Liver (tissue), 9 donors: ENCODE data around the gene CDHR5. TPM values are rescaled to one million over a fixed set of nuclear protein-coding genes. Genes with fewer than 3 reads are reported as not detected.

Source experiments
- DNase-seq: peaks from one replicate; pipeline ENCODE4 v3.0.0-alpha.2; 2017; ENCODE audit warnings: low spot score
- H3K27ac ChIP-seq, 2 donors: one replicate each; pipeline ENCODE4 v1.7.0; 2013; ENCODE audit warnings: inconsistent platforms in 2 of 2, low read length in 2 of 2, control low read depth in 1 of 2, low read depth in 1 of 2, mild to moderate bottlenecking in 1 of 2
- H3K27me3 ChIP-seq, 4 donors: one replicate each; pipeline versions ENCODE4 v1.6.1 to v1.7.0; 2013; ENCODE audit warnings: low read length in 3 of 4, inconsistent platforms in 1 of 4, mild to moderate bottlenecking in 1 of 4, moderate library complexity in 1 of 4; ENCODE audit not compliant: control insufficient read depth in 4 of 4, insufficient read depth in 4 of 4
- H3K36me3 ChIP-seq, 4 donors: one replicate each; pipeline versions ENCODE4 v1.6.1 to v1.7.0; 2013; ENCODE audit warnings: low read length in 3 of 4, mild to moderate bottlenecking in 3 of 4, low read depth in 1 of 4, moderate library complexity in 1 of 4; ENCODE audit not compliant: control insufficient read depth in 4 of 4, insufficient read depth in 3 of 4
- H3K4me1 ChIP-seq, 4 donors: one replicate each; pipeline versions ENCODE4 v1.6.1 to v1.7.0; 2013; ENCODE audit warnings: low read length in 3 of 4, mild to moderate bottlenecking in 3 of 4, moderate library complexity in 1 of 4; ENCODE audit not compliant: control insufficient read depth in 4 of 4, insufficient read depth in 4 of 4
- H3K4me3 ChIP-seq, 3 donors: one replicate each; pipeline versions ENCODE4 v1.6.1 to v1.7.0; 2013; ENCODE audit warnings: low read length in 3 of 3, control low read depth in 1 of 3, low read depth in 1 of 3, mild to moderate bottlenecking in 1 of 3
- H3K9ac ChIP-seq, 2 donors: one replicate each; pipeline ENCODE4 v1.7.0; 2013; ENCODE audit warnings: low read length in 2 of 2, mild to moderate bottlenecking in 2 of 2, moderate library complexity in 2 of 2, control low read depth in 1 of 2, low read depth in 1 of 2
- H3K9me3 ChIP-seq, 4 donors: one replicate each; pipeline versions ENCODE4 v1.6.1 to v1.7.0; 2013; ENCODE audit warnings: low read length in 3 of 4; ENCODE audit not compliant: control insufficient read depth in 4 of 4
- EGR1 ChIP-seq, 2 donors: IDR thresholded peaks; 2 replicates each; pipeline ENCODE4 v1.6.1; 2016 to 2018; ENCODE audit warnings: antibody characterized with exemption in 2 of 2, low read depth in 2 of 2
- FOXA1 ChIP-seq: IDR thresholded peaks from 2 replicates; pipeline ENCODE4 v1.6.1; 2016; ENCODE audit warnings: antibody characterized with exemption
- FOXA2 ChIP-seq: IDR thresholded peaks from 2 replicates; pipeline ENCODE4 v1.6.1; 2016; ENCODE audit warnings: antibody characterized with exemption
- GABPA ChIP-seq, 2 donors: IDR thresholded peaks in 1 of 2; conservative IDR thresholded peaks in 1 of 2; 2 replicates each; pipeline ENCODE4 v1.6.1; 2016; ENCODE audit warnings: antibody characterized with exemption in 2 of 2, mild to moderate bottlenecking in 1 of 2, moderate library complexity in 1 of 2
- HNF4A ChIP-seq, 2 donors: conservative IDR thresholded peaks; 2 replicates each; pipeline ENCODE4 v1.6.1; 2016; ENCODE audit warnings: antibody characterized with exemption in 2 of 2, mild to moderate bottlenecking in 2 of 2
- HNF4G ChIP-seq: IDR thresholded peaks from 2 replicates; pipeline ENCODE4 v1.6.1; 2016; ENCODE audit warnings: antibody characterized with exemption
- JUND ChIP-seq, 2 donors: IDR thresholded peaks; 2 replicates each; pipeline ENCODE4 v1.6.1; 2016; ENCODE audit warnings: antibody characterized with exemption in 2 of 2
- NR2F2 ChIP-seq: IDR thresholded peaks from 2 replicates; pipeline ENCODE4 v1.6.1; 2016; ENCODE audit warnings: antibody characterized with exemption
- RAD21 ChIP-seq, 2 donors: IDR thresholded peaks; 2 replicates each; pipeline ENCODE4 v1.6.1; 2016; ENCODE audit warnings: antibody characterized with exemption in 2 of 2, mild to moderate bottlenecking in 2 of 2
- RXRA ChIP-seq, 2 donors: IDR thresholded peaks; 2 replicates each; pipeline ENCODE4 v1.6.1; 2017 to 2018; ENCODE audit warnings: antibody characterized with exemption in 2 of 2, mild to moderate bottlenecking in 1 of 2
- SP1 ChIP-seq: IDR thresholded peaks from 2 replicates; pipeline ENCODE4 v1.6.1; 2018; ENCODE audit warnings: antibody characterized with exemption, mild to moderate bottlenecking
- TAF1 ChIP-seq: conservative IDR thresholded peaks from 2 replicates; pipeline ENCODE4 v1.6.1; 2016; ENCODE audit warnings: antibody characterized with exemption, mild to moderate bottlenecking
- YY1 ChIP-seq: IDR thresholded peaks from 2 replicates; pipeline ENCODE4 v1.6.1; 2016; ENCODE audit warnings: antibody characterized with exemption, mild to moderate bottlenecking
- WGBS: extraction: QIAGEN DNeasy Blood & Tissue Kit; methylation state at CpG from one replicate; pipeline ENCODE4 v1.1.7; 2013; 5-methylcytosine and 5-hydroxymethylcytosine counted together
- polyA plus RNA-seq, 2 donors: library from polyadenylated mRNA; stranded (reverse) in 1 of 2; unstranded in 1 of 2; fragments of 200-250 nt in 1 of 2; fragments of >200 nt in 1 of 2; fragmentation: Nextera tagmentation in 1 of 2; extraction: Ambion mirVana in 1 of 2; gene quantifications; one replicate each; pipeline versions ENCODE4 v1.2.1 to v1.2.3, GENCODE V29; 2013 to 2015
- total RNA-seq, 2 donors: library from RNA; depleted of rRNA; stranded (reverse); fragments of >200 nt; gene quantifications; one replicate each; pipeline ENCODE4 v1.2.3, GENCODE V29; 2014
- TF ChIP-seq, protein P1 (sequence below): IDR thresholded peaks from 2 replicates; pipeline ENCODE4 v1.6.1; 2016; ENCODE audit warnings: antibody characterized with exemption, mild to moderate bottlenecking
- TF ChIP-seq, protein P2 (sequence below): IDR thresholded peaks from 2 replicates; pipeline ENCODE4 v1.6.1; 2016; ENCODE audit warnings: antibody characterized with exemption
- TF ChIP-seq, protein P3 (sequence below): IDR thresholded peaks from 2 replicates; pipeline ENCODE4 v1.6.1; 2016; ENCODE audit warnings: antibody characterized with exemption
- TF ChIP-seq, protein P4 (sequence below): IDR thresholded peaks from 2 replicates; pipeline ENCODE4 v1.6.1; 2016; ENCODE audit warnings: antibody characterized with exemption
- TF ChIP-seq, protein P5 (sequence below): fragments of 150-350 bp; IDR thresholded peaks from 2 replicates; pipeline ENCODE4 v1.5.1; 2017; ENCODE audit warnings: improper control_type of control experiment, low read depth, low read length; ENCODE audit not compliant: missing input control
- donor health status: healthy.
- donor health status: healthy.
- donor health status: healthy.
- donor health status: healthy.
- donor health status: healthy.

Gene CDHR5
- total and polyA plus RNA-seq, 4 donors, result 29.4 to 86.2 (median 57.2) TPM

DNA sequence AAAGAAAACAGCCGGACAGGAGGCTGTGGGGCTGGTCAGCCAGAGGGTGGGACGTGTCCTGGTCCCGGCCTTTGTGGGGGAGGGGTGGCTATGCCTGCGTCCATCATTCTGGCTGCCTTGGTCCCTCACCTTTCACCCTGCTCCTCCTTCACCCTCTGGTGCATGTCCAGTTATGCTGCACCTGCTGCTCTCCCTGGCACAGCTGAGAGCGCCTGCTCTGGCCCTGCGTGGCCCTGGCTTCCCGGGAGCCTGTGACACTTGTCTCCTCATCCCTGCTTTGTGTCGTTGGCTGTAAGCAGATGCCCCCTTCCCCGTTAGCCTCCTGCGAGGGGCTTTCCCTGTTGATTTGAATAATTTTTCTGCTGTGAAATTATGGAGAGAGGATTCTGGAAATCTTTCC lies 31.8 kb downstream of the CDHR5 start:
- Histone ChIP-seq H3K4me1 (peaks cover 0 to 6% (median 4%) of the 10 kb centered on the region in 4 donors), H3K9me3 (no peaks in the 10 kb centered on the region), H3K36me3 (peaks cover 29 to 70% (median 48%) of the 10 kb centered on the region in 4 donors), H3K27ac (no peak overlapping the region), H3K27me3 (no peaks in the 10 kb centered on the region), H3K4me3 (no peak overlapping the region), H3K9ac (no peak overlapping the region)
- DNase-seq, result no peak
- TF ChIP-seq RAD21 (IDR thresholded peaks at IDR 0.05), result no peak
- TF ChIP-seq, protein P1, sequence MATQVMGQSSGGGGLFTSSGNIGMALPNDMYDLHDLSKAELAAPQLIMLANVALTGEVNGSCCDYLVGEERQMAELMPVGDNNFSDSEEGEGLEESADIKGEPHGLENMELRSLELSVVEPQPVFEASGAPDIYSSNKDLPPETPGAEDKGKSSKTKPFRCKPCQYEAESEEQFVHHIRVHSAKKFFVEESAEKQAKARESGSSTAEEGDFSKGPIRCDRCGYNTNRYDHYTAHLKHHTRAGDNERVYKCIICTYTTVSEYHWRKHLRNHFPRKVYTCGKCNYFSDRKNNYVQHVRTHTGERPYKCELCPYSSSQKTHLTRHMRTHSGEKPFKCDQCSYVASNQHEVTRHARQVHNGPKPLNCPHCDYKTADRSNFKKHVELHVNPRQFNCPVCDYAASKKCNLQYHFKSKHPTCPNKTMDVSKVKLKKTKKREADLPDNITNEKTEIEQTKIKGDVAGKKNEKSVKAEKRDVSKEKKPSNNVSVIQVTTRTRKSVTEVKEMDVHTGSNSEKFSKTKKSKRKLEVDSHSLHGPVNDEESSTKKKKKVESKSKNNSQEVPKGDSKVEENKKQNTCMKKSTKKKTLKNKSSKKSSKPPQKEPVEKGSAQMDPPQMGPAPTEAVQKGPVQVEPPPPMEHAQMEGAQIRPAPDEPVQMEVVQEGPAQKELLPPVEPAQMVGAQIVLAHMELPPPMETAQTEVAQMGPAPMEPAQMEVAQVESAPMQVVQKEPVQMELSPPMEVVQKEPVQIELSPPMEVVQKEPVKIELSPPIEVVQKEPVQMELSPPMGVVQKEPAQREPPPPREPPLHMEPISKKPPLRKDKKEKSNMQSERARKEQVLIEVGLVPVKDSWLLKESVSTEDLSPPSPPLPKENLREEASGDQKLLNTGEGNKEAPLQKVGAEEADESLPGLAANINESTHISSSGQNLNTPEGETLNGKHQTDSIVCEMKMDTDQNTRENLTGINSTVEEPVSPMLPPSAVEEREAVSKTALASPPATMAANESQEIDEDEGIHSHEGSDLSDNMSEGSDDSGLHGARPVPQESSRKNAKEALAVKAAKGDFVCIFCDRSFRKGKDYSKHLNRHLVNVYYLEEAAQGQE, result no peak
- no peak for TF ChIP-seq JUND (IDR thresholded peaks at IDR 0.05)
- TF ChIP-seq, protein P2, sequence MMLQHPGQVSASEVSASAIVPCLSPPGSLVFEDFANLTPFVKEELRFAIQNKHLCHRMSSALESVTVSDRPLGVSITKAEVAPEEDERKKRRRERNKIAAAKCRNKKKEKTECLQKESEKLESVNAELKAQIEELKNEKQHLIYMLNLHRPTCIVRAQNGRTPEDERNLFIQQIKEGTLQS, result no peak
- no peak for TF ChIP-seq FOXA1
- no peak for TF ChIP-seq NR2F2
- no peak for TF ChIP-seq HNF4A (conservative IDR thresholded peaks at IDR 0.05)
- TF ChIP-seq TAF1, result no peak
- no peak for TF ChIP-seq YY1
- TF ChIP-seq RXRA (IDR thresholded peaks at IDR 0.05), result no peak
- no peak for TF ChIP-seq EGR1 (IDR thresholded peaks at IDR 0.05; ENCODE audit: low read depth in 2 of 2)
- TF ChIP-seq, protein P3, sequence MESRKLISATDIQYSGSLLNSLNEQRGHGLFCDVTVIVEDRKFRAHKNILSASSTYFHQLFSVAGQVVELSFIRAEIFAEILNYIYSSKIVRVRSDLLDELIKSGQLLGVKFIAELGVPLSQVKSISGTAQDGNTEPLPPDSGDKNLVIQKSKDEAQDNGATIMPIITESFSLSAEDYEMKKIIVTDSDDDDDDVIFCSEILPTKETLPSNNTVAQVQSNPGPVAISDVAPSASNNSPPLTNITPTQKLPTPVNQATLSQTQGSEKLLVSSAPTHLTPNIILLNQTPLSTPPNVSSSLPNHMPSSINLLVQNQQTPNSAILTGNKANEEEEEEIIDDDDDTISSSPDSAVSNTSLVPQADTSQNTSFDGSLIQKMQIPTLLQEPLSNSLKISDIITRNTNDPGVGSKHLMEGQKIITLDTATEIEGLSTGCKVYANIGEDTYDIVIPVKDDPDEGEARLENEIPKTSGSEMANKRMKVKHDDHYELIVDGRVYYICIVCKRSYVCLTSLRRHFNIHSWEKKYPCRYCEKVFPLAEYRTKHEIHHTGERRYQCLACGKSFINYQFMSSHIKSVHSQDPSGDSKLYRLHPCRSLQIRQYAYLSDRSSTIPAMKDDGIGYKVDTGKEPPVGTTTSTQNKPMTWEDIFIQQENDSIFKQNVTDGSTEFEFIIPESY, result no peak
- no peak for TF ChIP-seq SP1
- no peak for TF ChIP-seq HNF4G
- TF ChIP-seq, protein P4, sequence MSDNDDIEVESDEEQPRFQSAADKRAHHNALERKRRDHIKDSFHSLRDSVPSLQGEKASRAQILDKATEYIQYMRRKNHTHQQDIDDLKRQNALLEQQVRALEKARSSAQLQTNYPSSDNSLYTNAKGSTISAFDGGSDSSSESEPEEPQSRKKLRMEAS, result no peak
- TF ChIP-seq FOXA2, result no peak
- TF ChIP-seq GABPA (IDR thresholded peaks at IDR 0.05 in 1 of 2, conservative IDR thresholded peaks at IDR 0.05 in 1 of 2), result no peak
- TF ChIP-seq, protein P5, sequence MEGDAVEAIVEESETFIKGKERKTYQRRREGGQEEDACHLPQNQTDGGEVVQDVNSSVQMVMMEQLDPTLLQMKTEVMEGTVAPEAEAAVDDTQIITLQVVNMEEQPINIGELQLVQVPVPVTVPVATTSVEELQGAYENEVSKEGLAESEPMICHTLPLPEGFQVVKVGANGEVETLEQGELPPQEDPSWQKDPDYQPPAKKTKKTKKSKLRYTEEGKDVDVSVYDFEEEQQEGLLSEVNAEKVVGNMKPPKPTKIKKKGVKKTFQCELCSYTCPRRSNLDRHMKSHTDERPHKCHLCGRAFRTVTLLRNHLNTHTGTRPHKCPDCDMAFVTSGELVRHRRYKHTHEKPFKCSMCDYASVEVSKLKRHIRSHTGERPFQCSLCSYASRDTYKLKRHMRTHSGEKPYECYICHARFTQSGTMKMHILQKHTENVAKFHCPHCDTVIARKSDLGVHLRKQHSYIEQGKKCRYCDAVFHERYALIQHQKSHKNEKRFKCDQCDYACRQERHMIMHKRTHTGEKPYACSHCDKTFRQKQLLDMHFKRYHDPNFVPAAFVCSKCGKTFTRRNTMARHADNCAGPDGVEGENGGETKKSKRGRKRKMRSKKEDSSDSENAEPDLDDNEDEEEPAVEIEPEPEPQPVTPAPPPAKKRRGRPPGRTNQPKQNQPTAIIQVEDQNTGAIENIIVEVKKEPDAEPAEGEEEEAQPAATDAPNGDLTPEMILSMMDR, result no peak
- WGBS, result 95% methylated on average over 10 of the region's 10 CpGs
